ENCODE measurements around the gene TCEAL8. TPM values are rescaled to one million over a fixed set of nuclear protein-coding genes. Genes with fewer than 3 reads are reported as not detected.
"Not testable (repeated sequence)": the region's sequence is repeated elsewhere in the genome, so short reads cannot be mapped to it uniquely, and the experiment has no call there.

Gene TCEAL8, protein sequence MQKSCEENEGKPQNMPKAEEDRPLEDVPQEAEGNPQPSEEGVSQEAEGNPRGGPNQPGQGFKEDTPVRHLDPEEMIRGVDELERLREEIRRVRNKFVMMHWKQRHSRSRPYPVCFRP
- 6.7 and 8.1 TPM in 2 replicates for total RNA-seq (2014; rRNA removed; shearing (Covaris generic))

DNA sequence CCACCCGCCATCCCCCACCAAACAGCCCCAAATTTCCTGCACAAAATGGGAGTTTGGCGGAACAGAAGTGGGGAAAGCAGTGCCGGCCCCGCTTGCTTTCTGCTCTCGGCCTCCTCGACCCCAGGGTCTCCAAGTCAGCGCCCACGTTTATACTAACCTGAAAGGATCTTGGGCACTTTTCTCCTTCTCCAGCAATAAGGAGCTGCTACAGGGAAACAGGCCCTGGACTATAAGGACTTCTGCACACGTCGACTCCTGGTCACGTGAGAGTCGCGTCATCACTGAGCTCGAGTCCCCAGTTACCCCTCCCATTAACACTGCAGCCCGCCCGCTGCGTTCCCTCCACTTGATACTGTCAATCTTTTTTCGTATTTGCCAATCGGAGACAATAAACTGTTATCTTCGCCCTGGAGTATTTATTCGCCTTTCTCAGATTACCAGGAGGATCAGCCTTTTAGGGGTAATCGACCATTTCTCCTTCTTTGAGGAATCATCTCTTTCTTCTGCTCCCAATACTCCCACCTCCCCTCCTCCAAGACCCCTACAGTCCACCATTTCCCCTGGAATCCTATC lies at the start of gene TCEAL8:
TSS of gene TCEAL8 (minus strand) at position 235 of the 573 bp plus-strand sequence. CDS start 1,176 bp downstream, outside the sequence.
- peak; percentile 55 for DNase-seq (ENCODE audit: low spot score)

GRCh38 chrX:103304705-103305104 lies 49.8 kb upstream of the TCEAL8 start:
- DNase-seq (ENCODE audit: low spot score) = no peak

DNA sequence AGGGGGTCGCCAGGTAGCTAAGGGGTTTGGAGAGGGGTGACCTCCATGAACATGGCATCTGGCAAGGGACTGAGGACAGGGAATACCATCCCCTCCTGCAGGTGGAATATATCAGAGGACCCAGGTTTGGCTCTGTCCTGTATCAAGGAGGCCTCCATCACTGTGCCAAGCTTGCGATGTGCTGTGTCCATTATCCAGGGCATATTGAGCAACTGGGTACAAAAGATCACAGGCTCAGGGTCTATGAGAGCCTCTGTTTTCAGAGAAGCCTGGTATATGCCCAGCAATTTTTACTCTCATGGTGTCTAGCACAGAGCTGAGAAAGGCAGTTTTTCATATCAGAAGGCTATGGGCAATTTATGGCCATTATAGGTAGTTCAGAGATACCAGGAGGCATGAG lies 38.2 kb upstream of the TCEAL8 start:
- no peak for DNase-seq (ENCODE audit: low spot score)

DNA sequence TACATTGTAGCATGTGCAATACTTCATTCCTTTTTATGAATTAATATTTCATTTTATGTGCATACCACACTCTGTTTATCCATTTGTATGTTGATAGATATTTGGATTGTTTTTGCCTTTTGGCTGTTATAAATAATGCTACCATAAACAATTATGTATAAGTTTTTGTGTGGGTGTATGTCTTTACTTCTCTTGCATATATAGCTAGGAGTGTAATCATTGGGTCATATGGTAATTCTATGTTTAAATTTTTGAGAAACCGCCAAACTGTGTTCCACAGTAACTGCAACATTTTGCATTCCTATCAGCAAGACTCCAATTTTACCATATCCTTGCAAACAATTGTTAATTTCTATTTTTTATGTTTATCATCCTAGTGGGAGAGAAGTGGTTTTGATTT lies 24.7 kb upstream of the TCEAL8 start:
- no peak for DNase-seq (ENCODE audit: low spot score)

- no peak for DNase-seq (ENCODE audit: low spot score)
Observed at GRCh38 chrX:103276581-103277002, 21.6 kb upstream of the TCEAL8 start, which contains the start of gene TCEAL5. TCEAL5 (minus strand) TSS chrX:103276750; CDS start chrX:103274563, 2,187 bp downstream.

GRCh38 chrX:103275947-103276567 lies 21.1 kb upstream of the TCEAL8 start:
- DNase-seq (ENCODE audit: low spot score) = no peak

DNA sequence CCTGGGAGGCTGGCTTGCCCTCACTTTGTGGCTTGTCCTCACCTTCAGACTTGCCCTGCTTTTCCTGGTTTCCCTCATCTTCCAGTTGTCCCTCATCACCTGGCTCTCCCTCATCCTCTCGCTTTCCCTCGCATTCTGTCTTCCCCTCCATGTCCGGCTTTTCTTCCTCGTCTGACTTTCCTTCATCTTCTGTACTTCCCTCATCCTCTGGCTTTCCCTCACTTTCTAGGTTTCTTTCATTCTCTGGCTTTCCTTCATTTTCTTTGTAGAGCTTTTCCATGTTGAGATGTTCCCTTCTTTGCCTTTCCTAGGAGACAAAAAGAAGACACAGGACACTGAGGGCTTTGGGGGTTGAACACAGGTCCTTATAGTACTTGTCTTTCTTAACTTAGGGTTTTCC lies 19.3 kb upstream of the TCEAL8 start:
- no peak for DNase-seq (ENCODE audit: low spot score)

DNA sequence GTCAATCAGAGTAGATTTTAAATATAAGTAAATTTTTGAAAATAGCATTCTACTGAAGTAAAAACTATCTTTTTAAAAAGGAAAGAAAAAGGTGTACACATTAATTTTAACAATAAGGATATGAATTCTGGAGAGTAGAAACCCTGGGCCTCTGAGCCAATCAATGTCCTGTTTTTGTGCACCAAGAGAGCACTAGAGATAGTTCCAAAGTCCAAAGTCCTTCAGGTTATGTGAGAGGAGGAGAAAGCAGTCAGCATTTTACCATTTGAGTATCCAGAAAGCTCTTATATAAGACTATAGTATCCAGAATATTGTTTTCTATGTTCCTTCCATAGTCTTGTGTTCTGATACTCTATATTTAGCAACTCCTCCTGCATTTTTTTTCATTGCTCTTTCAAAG lies 3.3 kb upstream of the TCEAL8 start:
- DNase-seq (ENCODE audit: low spot score) = no peak

DNA sequence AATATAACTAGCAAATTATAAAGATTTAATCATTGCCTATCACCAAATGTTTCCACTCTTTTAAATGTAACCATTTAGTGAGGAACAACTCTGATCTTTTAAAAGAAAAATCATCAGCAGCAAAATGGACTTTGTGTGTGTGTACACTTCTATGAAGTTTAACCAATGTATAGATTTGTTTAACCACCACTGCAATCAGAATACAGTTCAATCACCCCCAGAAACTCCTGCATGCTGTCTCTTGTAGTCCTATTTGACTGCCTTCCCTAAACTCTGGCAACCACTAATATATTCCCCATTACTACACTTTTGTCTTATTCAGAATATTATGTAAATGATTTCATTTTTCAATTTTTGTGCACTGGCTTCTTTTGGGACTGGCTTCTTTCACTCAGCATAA lies 1.7 kb upstream of the TCEAL8 start:
- DNase-seq (ENCODE audit: low spot score) = no peak

GRCh38 chrX:103254171-103254824 lies 657 bp downstream of the TCEAL8 start:
- DNase-seq (ENCODE audit: low spot score) = no peak

GRCh38 chrX:103253608-103254007 lies 1.3 kb downstream of the TCEAL8 start:
- DNase-seq (ENCODE audit: low spot score) = no peak

- DNase-seq (ENCODE audit: low spot score) = peak; percentile 44
Observed at GRCh38 chrX:103250977-103251376, 4.0 kb downstream of the TCEAL8 start.

GRCh38 chrX:103249805-103250204 lies 5.2 kb downstream of the TCEAL8 start:
- DNase-seq (ENCODE audit: low spot score) = no peak

GRCh38 chrX:103248553-103248952 lies 6.4 kb downstream of the TCEAL8 start:
- peak; percentile 35 for DNase-seq (ENCODE audit: low spot score)

DNA sequence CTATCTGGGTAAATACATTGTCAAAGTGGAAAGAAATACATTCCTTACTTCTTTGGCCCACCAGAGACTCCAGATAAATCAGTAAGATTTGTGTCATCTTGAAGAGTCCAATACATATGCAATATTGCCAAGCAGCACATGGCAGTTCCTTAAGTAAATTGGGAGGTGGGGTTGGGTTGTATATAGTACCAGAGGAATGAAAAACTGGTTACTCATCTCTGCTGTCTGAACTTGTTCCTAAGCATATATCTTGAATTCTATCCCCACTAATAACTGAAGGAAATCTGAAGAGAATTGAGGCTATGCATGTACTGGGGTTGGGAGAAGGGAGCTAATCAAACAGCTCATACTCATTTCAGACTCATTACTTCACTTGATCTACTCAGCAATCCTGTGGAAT lies 14.8 kb downstream of the TCEAL8 start:
- no peak for DNase-seq (ENCODE audit: low spot score)

- no peak for DNase-seq (ENCODE audit: low spot score)
Observed at GRCh38 chrX:103236296-103236695, 18.7 kb downstream of the TCEAL8 start.

DNA sequence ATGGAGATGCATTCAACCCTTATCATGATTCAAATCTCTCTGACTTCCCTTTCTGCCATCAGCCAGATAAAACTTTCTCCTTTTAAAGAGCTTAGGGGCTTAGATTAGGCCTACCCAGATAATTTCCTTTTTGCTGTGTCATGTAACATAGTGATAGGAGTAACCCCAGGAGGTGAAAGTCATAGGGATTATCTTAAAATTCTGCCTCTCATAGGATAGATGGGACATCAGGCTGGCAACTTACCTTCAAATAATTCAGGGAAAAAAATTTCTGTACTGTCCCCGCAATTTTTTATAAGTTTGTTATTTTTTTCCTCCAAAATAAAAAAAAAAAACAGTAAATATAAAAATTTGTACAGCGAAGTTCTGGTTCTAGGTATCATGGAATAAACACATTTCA lies 19.3 kb downstream of the TCEAL8 start:
- DNase-seq (ENCODE audit: low spot score) = not testable (repeated sequence)

- no peak for DNase-seq (ENCODE audit: low spot score)
Observed at GRCh38 chrX:103234869-103235268, 20.1 kb downstream of the TCEAL8 start.

DNA sequence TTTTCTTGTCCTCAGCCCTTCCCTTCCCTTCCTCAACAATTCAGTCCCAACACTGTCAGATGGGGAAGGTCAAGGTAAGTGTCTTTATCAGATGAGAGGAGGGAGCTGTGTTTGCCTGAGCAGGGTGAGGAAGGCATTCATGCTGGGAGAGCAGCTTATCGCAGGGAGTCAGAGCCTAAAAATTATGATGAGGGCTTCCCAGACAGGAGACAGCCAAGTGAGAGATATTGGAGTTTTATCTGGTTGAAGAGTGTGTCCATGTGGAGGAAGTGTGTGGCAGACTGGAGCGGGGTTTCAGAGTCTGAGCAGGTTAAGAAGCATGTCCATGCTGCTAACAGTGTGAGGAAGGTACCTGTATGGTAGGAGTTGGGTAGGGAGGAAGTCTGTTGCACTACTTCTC lies 21.7 kb downstream of the TCEAL8 start:
- DNase-seq (ENCODE audit: low spot score) = no peak

DNA sequence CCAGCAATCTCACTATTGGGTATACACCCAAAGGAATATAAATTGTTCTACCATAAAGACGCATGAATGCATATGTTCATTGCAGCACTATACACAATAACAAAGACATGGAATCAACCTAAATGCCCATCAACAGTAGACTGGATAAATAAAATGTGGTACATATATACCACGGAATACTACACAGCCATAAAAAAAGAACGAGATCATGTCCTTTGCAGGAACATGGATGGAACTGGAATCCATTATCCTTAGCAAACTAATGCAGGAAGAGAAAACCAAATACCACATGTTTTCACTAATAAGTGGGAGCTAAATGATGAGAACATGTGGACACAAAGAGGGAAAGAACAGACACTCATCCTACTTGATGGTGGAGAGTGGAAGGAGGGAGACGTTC lies 29.0 kb downstream of the TCEAL8 start:
- DNase-seq (ENCODE audit: low spot score) = not testable (repeated sequence)

DNA sequence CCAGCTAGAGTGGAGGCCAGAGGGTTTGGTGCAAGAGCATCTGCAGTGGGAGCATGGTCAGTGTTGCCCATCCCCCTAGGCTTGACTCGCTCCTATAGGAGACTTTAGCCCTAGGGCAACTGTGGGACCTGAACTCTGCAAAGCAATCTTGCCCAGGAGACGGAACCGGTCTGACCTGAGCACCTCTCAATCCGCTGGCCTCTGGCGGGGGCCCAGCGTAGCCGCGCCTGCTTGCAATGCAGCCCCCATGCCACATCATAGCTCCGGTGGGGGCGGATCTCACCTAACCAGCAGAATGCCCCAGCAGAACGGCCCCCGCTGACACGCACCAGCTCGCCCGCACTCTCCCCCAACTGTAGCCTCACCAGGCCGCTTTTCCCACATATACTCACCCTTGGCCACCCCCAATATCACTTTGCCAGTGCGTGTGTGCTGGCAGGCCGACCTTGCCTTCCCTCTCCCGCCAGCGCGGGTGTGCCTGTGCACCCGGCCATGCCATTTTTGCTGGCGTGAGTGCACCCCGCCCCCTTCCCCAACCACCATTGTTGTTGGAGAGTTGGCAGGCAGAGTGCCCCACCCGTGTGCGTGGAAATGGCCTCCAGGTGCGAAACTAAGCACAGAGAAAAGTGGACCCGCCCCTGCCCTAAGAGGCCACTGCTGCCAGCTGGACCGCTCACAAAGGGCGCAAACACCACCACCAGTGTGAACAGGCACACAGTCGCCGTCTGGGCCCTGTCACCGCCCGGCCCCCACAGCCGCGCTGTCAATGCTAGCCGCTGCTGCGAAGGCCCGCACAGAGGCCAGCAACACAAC lies 34.2 kb downstream of the TCEAL8 start:
- DNase-seq (ENCODE audit: low spot score) = no peak
